Stimulated activated CD8-positive, alpha-beta memory T cell treated with anti-CD3 and anti-CD28 coated beads, Interleukin-2, amount 100 ng/mL, for 48 hours (primary cell): ENCODE measurements around the gene CDH4.

Experiments used
- DNase-seq, 2 donors: peaks; one replicate each; pipeline ENCODE4 v3.0.0-alpha.2; 2020; ENCODE audit warnings: low read depth in 2 of 2

CDH4 gene

GRCh38 chr20:61692479-61692878 lies 440.4 kb downstream of the CDH4 start:
- no peak for DNase-seq

- no peak for DNase-seq
These were observed 441.1 kb downstream of the CDH4 start for GRCh38 chr20:61693055-61693600.

GRCh38 chr20:61694682-61695081 lies 442.6 kb downstream of the CDH4 start:
- DNase-seq, result no peak

- no peak for DNase-seq
These were observed 443.7 kb downstream of the CDH4 start for GRCh38 chr20:61695741-61696140.

- DNase-seq, result no peak
These were observed 444.2 kb downstream of the CDH4 start for GRCh38 chr20:61696181-61696735.

GRCh38 chr20:61697666-61698597 lies 445.9 kb downstream of the CDH4 start:
- DNase-seq, result no peak

- DNase-seq, result no peak
These were observed 446.8 kb downstream of the CDH4 start for GRCh38 chr20:61698598-61699494.

- no peak for DNase-seq
These were observed 447.7 kb downstream of the CDH4 start for GRCh38 chr20:61699495-61700374.

- DNase-seq, result no peak
These were observed 448.6 kb downstream of the CDH4 start for GRCh38 chr20:61700595-61701140.

GRCh38 chr20:61701401-61701800 lies 449.3 kb downstream of the CDH4 start:
- DNase-seq, result no peak

- DNase-seq, result no peak
These were observed 449.7 kb downstream of the CDH4 start for GRCh38 chr20:61701802-61702201.

- no peak for DNase-seq
These were observed 450.2 kb downstream of the CDH4 start for GRCh38 chr20:61702246-61702645.

- DNase-seq, result no peak
These were observed 452.6 kb downstream of the CDH4 start for GRCh38 chr20:61704661-61705060.

- no peak for DNase-seq
These were observed 453.6 kb downstream of the CDH4 start for GRCh38 chr20:61705386-61706258.

GRCh38 chr20:61706259-61706961 lies 454.3 kb downstream of the CDH4 start:
- no peak for DNase-seq

- DNase-seq, result no peak
These were observed 456.8 kb downstream of the CDH4 start for GRCh38 chr20:61708891-61709290.

GRCh38 chr20:61710108-61710507 lies 458.0 kb downstream of the CDH4 start:
- DNase-seq, result no peak

- DNase-seq, result no peak
These were observed 460.6 kb downstream of the CDH4 start for GRCh38 chr20:61712688-61713087.
